Activated T-cell treated with anti-CD3 and anti-CD28 coated beads for 48 hours (primary cell): Measurements from ENCODE around the gene TCF12.

ENCODE experiments used
- DNase-seq: peaks from one replicate; pipeline ENCODE4 v3.0.0-alpha.2; 2020; ENCODE audit warnings: low read depth

TCF12 gene

GRCh38 chr15:57339321-57339720, 420.9 kb downstream of the TCF12 start:
- DNase-seq, result no peak
